LNCAP (cell line): Measurements from ENCODE around the gene FCAR.

Source experiments
- CTCF ChIP-seq: fragments of 450-650 bp; IDR thresholded peaks from 2 replicates; pipeline ENCODE4 v1.5.1; 2017; ENCODE audit warnings: mild to moderate bottlenecking

FCAR gene

GRCh38 chr19:54921082-54921481 lies 47.0 kb downstream of the FCAR start:
- no peak for TF ChIP-seq CTCF

GRCh38 chr19:54923276-54923675 lies 49.2 kb downstream of the FCAR start:
- no peak for TF ChIP-seq CTCF

DNA sequence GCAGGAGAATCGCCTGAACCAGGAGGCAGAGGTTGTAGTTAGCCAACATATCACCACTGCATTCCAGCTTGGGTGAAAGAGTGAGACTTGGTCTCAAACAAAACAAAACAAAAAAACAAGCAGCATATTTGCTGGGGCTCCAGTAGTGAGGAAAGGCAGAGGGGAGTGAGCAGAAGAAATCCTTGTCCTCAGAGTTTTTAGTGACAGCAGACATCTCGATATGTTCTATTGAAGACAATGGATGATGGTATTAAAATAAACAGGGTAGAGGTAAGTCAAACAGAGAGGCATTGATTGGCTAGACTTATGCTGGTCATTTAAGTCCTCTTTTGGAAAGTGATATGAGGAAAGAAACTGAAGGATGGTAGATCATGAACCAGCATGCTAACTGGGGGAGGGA lies 54.3 kb downstream of the FCAR start:
- TF ChIP-seq CTCF: no peak

- no peak for TF ChIP-seq CTCF
These were observed 63.9 kb downstream of the FCAR start for GRCh38 chr19:54937926-54938325.

GRCh38 chr19:54938906-54939305 lies 64.9 kb downstream of the FCAR start:
- no peak for TF ChIP-seq CTCF
